ENCODE measurements around the gene CIBAR2.

DNA sequence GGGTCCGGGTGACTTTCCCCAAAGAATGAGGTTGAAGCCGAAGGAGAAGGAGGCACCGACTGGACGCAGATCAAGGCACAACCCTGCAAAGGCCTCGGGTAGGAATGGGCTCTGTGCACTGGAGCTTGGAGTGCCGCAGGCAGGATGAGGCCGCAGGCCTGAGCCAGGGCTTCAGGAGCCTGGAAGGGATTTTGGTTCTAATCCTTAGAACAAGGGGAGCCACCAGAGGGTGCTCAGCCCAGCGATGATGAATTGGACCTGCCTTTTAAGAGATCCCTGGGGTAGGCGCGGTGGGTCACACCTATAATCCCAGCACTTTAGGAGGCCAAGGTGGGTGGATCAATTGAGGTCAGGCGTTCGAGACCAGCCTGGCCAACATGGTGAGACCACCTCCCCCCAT, 8.1 kb downstream of the CIBAR2 start:
- no peak for TF ChIP-seq POLR2A (IDR thresholded peaks at IDR 0.05; ENCODE audit: low read depth, low read length)
- no peak for TF ChIP-seq POLR2AphosphoS5 (IDR thresholded peaks at IDR 0.05; ENCODE audit: low read depth, low read length)
- no peak for TF ChIP-seq TAF1 (IDR thresholded peaks at IDR 0.05; ENCODE audit: low read depth, low read length)
